NCI-H2196 (cell line): Measurements from ENCODE around the gene IKZF4.
A peak's percentile ranks its signal among the peaks of the same experiment; 100 is the strongest.
"Not testable (repeated sequence)": the region's sequence is repeated elsewhere in the genome, so short reads cannot be mapped to it uniquely, and the experiment has no call there.

Source experiments
- DNase-seq: peaks from one replicate; lab custom pipeline; 2025; ENCODE audit not compliant: unreplicated experiment; lab: John Stamatoyannopoulos, UW

Gene IKZF4

DNA sequence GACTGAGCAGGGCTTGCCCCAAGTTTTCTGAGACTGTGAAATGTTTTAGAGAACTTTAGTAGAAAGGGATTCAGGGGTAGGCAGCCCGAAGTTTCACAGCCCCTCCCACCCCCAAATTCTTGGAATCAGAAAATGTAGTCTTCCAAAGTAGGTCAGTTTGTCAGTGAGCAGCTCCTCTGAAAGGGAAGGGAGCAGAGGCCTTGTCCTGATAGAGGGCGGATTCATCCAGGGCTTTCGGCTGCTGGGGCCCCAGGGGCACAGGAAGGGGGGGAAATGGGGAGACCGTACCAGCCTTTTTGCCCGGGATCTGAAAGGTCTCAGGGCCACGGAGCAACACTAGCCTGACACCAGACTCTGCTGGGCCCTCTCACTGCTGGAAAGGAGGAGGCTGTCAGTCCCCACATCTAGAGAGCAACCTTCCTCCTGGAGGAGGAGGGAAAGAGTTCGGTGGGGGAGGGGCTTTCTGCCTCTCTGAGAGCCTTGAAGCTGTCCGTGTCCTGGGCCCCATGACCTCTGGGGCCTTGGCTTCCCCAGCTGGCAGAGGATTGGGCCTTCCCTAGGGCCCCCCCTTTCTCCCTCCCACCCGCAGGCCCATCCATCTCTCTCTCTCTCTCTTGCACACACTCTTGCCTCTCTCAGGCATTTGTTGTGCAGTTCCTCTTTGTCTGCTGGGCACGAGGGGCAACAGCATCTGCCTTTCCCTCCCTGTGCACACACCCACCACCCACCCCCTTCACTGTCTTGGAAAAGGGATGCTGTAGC lies at the start of gene IKZF4:
IKZF4 (plus strand) TSS at position 621 of the 762 bp plus-strand sequence. CDS start 451 bp downstream, outside the sequence.
- no peak for DNase-seq

DNA sequence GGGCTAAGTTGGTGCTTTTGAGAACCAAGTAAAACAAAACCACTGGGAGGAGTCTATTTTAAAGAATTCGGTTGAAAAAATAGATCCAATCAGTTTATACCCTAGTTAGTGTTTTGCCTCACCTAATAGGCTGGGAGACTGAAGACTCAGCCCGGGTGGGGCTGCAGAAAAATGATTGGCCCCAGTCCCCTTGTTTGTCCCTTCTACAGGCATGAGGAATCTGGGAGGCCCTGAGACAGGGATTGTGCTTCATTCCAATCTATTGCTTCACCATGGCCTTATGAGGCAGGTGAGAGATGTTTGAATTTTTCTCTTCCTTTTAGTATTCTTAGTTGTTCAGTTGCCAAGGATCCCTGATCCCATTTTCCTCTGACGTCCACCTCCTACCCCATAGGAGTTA lies 48.8 kb upstream of the IKZF4 start:
- DNase-seq: no peak

DNA sequence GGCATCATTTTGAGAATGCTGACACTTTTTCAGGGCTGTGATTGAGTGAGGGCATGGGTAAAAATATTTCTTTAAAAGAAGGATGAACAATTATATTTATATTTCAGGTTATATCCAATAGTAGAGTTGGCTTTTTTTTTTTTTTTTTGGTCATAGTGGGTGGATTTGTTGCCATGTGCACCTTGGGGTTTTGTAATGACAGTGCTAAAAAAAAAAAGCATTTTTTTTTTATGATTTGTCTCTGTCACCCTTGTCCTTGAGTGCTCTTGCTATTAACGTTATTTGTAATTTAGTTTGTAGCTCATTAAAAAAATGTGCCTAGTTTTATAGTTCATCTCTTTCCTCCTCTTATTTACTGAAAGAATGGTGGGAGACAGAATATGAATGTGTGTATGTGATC lies 48.4 kb upstream of the IKZF4 start:
- DNase-seq: no peak

DNA sequence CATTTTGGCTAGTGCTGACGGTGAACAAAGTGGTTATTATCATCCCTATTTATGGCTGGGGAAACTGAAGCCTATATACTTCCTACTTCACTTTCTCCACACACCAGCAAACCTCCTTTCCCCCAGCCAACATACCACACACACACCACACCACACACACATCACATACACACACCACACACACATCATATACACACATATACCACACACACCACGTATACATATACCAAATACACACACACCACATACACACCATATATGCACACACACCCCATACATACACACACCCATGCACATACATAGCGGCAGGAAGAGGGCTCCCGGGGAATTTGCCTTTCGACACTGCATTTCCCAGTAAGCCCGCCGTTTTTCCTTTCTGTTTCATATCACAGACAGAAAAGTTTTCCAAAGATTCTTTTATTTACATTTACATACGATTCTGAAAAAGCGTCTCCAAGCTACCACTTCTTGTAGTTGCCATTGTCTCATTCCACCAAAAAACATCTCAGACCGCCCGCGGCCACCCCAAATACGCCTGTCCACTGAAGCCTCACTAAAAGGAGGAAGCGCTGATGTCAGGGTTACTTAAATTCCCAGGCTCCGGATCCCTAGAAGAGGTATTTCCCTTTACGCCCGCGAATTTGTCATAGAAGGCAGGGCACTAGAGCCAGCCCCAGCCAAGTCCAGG lies 47.8 kb upstream of the IKZF4 start:
- DNase-seq: no peak

DNA sequence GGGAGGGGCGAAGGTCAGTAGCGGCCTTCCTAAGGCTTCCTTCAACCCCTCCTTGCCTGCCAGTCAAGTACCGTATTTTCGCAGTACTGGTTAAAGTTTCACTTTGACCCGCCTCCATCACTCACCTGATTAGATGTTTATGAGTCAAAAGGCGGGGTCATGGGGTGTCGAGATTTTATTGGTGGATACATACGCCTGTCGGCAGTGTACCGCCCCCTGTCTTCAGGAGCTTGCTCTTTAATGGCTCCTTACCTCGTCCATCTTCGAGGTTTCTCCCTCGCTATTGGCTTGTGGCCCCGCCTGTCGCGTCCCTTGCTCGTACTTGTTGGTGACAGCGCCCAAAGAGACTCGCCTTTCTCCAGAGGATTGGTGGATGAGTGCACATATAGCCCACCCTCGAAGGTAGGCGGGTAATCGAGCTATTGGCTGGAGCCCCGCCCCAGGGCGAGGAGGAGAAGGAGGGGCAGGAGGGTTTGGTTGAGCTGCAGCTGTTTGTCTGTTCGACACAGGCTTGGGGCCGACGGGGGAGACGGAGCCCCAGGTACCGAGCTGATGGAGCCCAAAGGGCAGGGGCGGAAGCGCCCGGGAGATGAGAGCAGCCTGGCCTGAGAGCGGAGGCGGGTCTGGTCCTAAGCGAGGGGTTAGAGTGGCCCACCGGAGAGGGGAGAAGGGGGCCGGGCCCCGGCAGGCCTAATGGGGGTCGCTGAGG lies 47.1 kb upstream of the IKZF4 start, which contains the start of gene RAB5B:
RAB5B (plus strand) TSS at position 480 of the 709 bp plus-strand sequence. CDS start 12,883 bp downstream, outside the sequence.
- DNase-seq: peak; percentile 100

DNA sequence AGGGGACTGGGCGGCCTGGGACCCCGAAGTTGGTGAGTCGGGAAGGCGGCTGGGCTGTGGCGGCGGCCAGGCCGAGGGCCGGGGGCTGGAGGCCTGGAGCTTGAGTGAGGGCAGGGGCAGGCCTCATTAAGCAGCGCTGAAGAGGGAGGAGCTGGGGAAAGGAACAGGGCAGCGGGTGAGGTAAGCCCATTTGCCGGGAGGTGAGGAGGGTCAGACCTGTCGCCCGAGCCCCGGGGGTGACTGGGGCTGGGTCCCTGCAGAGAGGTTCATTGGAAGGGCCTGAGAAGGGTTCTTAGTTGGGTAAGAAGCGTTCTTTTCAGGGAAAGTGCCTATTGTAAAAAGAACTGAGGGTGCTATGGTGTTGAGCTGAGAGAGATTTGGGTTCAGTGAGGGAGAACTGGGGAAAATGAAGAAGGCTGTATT lies 46.5 kb upstream of the IKZF4 start:
- peak; percentile 36 for DNase-seq

DNA sequence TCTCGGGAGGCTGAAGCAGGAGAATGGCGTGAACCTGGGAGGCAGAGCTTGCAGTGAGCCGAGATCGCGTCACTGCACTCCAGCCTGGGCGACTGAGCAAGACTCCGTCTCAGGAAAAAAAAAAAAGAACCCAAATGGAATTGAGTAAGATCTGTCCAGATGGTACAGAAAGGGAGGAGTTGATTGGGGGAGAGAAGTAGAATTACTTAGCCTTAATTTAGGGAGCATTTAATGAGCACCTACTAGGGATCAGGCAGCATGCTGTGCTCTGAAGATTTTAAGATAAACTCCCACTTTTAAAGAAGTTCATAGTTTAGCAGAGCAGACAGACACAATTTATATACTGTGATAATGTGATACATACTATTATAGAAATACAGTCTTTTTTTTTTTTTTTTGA lies 42.5 kb upstream of the IKZF4 start:
- no peak for DNase-seq

DNA sequence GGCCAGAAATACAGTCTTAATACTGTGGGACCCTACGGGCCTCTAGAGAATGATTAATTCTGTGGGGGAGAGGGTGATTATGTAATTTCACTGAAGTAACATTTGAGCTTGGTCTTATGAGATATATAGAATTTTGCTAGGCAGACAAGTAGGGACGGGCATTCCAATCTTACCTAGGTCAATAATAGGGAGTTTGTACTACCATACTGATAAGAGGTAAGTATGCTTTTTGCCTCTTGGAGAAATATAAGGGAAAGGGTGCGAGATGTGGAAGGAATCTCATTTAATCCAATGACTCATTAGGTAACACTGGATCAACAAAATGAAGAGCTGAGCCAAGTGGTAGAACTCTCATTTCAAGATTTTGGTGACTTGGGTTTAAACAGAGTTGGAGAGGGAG lies 41.8 kb upstream of the IKZF4 start:
- no peak for DNase-seq

DNA sequence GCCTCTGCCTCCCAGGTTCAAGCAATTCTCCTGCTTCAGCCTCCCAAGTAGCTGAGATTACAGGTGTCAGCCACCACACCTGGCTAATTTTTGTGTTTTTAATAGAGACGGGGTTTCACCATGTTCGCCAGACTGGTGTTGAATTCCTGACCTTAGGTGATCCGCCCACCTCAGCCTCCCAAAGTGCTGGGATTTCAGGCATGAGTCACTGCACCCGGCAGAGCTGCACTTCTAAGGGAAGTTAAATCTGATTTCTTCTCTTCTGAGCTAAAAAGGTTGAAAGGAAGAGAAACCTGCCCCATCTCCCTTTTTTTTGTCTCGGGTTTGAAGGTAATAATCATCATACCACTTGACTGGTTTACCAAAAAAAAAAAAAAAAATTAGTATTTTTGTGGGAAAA lies 39.0 kb upstream of the IKZF4 start:
- not testable (repeated sequence) for DNase-seq

DNA sequence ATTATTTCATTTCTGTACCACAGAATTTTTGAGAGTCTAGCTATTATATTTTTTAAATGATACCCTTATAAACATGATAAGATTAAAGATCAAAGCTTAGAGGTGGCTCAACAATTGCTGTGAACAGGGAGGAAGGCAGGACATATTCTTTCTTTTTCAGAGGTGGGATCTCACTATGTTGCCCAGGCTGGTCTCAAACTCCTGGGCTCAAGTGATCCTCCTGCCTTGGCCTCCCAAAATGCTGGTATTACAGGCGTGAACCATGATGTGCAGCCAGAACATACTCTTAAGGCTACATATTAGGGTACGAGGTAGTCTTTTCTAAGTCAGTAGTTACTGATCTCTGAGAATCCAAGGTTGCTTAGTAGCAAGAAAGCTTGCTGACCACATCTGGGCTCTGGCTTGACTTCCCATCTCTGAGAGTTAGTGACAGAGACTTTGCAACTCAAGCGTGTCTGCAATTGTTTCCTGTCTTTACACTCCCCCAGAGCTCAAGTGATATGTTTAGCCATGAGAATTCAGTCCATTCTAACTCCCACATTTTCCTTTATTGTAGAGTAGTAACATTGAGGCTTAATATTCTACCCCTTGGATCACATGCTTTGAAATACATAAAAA lies 38.4 kb upstream of the IKZF4 start:
- DNase-seq: no peak

DNA sequence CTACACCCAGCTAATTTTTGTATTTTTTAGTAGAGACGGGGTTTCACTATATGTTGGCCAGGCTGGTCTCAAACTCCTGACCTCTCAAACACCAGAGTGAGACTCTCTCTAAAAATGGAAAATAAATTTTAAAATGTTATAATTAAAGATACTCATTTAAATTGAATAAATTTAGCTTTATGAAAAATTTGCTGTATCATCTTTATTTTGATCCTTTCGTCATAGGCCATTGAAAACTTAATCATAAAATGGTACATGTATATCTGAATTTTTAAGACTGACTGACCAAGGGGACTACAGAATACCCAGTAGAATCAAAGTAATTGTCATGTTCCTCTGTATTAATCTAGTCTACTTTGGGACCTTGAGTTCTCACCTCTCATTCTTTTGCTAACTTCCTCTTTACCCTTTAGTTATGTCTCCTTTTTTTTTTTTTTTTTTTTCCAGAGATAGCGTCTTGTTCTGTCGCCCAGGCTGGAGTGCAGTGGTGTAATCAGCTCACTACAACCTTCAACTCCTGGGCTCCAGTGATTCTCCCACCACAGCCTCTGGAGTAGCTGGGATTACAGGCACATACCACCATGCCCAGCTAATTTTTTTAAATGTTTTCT lies 37.5 kb upstream of the IKZF4 start:
- DNase-seq: no peak

DNA sequence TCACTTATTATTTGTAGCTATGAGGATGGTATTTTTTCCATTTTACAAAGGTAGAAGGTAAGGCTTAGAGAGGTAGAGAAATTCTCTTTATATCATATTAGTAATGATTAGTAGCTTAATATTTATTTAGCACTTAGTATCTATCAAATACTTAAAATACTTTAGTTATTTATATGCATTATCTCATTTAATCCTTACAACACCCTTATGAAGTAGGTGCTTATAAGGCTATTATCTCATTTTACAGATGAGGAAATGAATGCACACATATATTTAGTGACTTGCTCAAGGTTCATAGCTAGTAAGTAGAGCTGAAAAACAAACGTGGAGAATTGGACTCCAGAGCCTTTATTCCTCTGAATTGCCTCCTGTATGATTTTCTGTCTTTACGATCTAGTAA lies 36.0 kb upstream of the IKZF4 start:
- DNase-seq: no peak

DNA sequence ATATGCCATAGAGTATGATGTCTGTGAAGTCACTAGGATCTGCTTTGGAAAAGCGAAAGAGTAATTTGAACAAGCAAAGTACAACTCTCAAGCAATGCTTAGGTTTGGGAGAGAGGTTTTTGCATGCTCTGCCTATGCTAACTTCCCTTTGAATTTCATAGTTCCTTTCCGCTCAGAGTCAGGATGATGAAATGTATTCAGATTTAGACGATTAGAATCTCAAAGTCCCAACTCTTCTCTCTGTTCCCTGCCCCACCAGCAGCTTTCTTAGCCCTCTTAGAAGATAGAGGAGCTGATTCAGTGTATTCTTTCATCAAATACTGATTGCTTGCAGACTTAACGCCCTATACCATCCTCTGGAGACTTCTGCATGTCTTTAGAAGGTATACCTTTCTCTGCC lies 35.5 kb upstream of the IKZF4 start:
- DNase-seq: no peak

DNA sequence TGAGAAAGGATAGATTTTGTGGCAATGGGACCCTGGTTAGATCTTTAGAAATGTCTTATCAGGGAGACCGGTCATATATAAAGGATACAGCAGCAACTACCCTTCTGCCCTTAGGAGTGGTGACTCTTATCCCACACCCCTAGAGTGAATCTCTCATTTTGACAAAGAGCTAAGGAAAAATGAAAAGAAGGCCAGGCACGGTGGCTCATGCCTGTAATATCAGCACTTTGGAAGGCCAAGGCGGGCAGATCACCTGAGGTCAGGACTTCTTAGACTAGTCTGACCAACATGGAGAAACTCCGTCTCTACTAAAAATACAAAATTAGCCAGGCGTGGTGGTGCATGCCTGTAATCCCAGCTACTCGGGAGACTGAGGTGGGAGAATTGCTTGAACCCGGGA lies 34.9 kb upstream of the IKZF4 start:
- not testable (repeated sequence) for DNase-seq

DNA sequence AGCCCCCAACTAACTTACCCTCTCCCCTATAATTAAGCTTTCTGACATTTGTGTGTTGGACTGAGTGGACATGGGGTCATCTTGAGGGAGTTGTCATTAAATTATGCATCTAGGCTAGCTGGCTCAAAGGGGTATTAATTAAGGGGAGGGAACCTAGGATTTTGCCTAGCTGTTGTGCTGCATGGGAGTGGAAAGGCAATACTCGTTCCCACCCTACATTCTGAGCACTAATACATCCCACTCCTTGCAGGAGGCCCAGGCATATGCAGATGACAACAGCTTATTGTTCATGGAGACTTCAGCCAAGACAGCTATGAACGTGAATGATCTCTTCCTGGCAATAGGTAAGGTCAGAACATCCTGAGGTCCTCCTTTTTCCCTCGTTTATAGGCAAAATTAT lies 29.7 kb upstream of the IKZF4 start:
- DNase-seq: no peak

DNA sequence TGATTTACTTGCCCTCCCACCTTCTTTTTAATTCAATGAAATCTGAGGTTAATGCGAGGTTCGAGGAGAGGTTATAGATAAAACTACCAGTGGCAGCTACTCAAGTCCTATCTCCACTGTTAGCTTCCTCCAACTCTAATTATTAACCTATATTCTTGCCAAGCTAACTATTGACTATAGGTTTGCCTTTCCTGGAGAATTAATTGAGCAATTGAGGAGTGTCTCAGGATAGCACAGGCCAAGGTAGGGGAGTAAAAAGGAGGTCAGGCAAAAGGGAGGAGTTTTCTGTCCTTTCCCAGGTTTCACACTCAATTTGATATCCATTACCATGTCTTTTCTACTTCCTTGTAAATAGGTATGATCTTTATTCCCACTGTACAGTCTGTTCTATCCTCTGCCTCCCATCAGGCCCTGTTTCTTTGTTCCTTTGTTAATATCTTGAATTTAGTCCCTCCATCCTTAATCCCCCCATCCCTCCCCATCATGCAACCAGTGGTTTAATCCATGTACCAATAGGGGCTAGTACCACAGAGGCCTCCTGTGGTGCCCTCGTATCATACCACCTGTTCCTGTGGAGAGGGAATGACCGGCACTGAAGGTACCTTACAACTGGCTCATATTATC lies 27.5 kb upstream of the IKZF4 start:
- no peak for DNase-seq

DNA sequence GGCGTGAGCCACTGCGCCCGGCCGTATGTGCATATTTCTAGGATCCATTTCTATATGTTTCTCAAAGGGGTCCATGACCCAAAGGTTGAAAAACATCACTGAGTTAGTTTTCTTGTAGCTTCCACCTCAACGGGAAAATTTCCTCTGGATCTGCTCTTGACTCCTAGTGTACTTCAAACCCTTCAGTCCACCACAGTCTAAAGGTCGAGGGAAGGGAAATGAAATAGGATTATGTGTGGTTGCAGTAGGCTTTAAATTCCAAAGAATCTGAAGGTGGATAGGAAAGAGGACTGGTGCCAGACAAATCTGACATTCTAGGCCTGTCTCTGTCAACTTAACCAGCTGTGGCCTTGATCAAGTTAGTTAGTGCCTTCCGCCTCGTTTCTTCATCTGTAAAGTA lies 25.5 kb upstream of the IKZF4 start:
- DNase-seq: no peak

DNA sequence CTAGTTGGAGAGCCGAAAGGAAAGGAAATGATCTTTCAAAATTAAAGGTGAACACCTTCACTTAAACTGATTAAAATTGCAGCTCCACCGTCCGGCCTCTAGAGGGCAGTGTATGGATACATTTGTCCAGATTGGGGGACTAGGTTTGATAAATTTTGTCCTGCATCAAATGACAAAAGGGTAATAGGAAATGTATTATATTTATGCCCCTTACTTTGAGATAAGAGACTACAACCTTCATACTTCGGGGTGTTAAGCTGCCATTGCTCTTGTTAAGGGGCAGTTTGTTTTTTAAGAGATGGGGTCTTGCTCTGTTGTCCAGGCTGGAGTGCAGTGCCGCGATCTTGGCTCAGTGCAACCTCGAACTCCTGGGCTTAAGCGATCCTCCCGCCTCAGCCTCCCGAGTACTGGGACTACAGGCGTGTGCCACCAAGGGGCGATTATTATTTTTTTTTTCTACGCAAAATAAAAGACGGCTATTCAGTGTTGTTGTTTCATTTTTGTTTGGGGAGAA lies 24.6 kb upstream of the IKZF4 start:
- DNase-seq: peak; percentile 73

DNA sequence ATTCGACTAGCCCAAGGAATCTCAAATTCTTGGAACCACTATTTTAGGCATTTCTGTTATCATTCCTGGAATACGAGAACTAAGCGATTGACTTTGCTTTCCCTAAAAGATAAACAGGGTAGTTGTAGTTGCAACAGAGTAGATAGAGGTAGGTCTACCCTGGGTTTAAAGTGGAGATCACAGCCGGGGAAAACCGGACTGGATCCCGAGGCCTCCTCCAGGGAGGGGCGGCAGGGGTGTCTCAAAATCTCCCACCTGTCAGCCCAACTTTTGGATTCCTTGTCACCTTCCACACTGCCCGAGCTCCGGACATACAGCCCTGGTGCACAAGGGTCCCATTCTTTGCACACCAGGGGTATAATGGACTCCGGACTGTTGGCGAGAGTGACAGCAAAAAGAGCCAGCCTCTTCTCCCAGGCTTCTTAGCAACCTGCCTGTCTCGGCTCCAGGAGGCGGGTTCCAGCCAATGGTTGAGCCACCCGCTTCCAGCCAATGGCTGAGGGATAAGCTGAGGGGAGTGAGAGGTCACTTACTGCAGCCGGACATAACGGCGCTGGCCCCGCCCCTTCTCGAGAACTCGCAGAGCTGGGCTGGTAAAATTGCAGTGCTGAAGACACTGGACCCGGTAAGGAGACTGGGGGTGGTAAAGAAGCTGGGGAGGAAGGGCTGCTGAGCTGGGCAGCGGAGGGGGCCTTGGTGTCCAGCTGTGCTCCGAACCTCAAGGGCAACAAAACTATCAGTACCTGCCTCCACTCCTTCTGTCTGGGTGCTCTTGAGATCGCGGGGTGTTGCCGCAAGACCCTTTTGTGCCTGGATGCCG lies 23.9 kb upstream of the IKZF4 start, which contains the start of gene SUOX:
SUOX (plus strand) TSS at position 562 of the 820 bp plus-strand sequence. CDS start 4,946 bp downstream, outside the sequence.
- DNase-seq: peak; percentile 93
